ENCODE data around the gene STX4. TPM values are rescaled to one million over a fixed set of nuclear protein-coding genes. Genes with fewer than 3 reads are reported as not detected.

Gene STX4
- total RNA-seq, 2 donors from 2014 or later, result 85.1 to 92.0 TPM

Other genes with a start within 250 kb of the STX4 start
- 1 to 10 TPM in 1 of 2 donors, under 1 TPM in 1; 0.98 to 3.8 TPM for gene ZNF629, start 246.4 kb upstream of the STX4 start, total RNA-seq
- gene BCL7C, start 139.5 kb upstream of the STX4 start, total RNA-seq, result 10 to 100 TPM; 35.3 to 65.0 TPM
- under 1 TPM; 0.17 to 0.36 TPM for gene CTF1, start 136.9 kb upstream of the STX4 start, total RNA-seq
- 10 to 100 TPM; 22.8 to 42.0 TPM for gene FBXL19, start 110.0 kb upstream of the STX4 start, total RNA-seq
- gene ORAI3, start 84.5 kb upstream of the STX4 start, total RNA-seq, result 10 to 100 TPM in 1 of 2 donors, 1 to 10 TPM in 1; 7.4 to 16.8 TPM
- gene SETD1A, start 75.8 kb upstream of the STX4 start, total RNA-seq, result 10 to 100 TPM; 27.5 to 40.0 TPM
- gene HSD3B7, start 48.4 kb upstream of the STX4 start, total RNA-seq, result 1 to 10 TPM; 2.3 to 5.3 TPM
- under 1 TPM; 0.05 to 0.50 TPM for gene STX1B, start 22.9 kb upstream of the STX4 start, total RNA-seq
- gene ZNF668, start 40.7 kb downstream of the STX4 start, total RNA-seq, result 10 to 100 TPM; 16.4 to 30.5 TPM
- gene ZNF646, start 40.9 kb downstream of the STX4 start, total RNA-seq, result 10 to 100 TPM; 25.8 to 26.3 TPM
- gene PRSS53, start 55.4 kb downstream of the STX4 start, total RNA-seq, result 1 to 10 TPM; 4.1 to 5.1 TPM
- 10 to 100 TPM; 65.2 to 84.6 TPM for gene VKORC1, start 61.2 kb downstream of the STX4 start, total RNA-seq
- gene BCKDK, start 74.8 kb downstream of the STX4 start, total RNA-seq, result 10 to 100 TPM; 42.7 to 43.1 TPM
- gene KAT8, start 84.1 kb downstream of the STX4 start, total RNA-seq, result 10 to 100 TPM; 39.5 to 67.3 TPM
- gene PRSS8, start 102.2 kb downstream of the STX4 start, total RNA-seq, result not detected
- 1 to 10 TPM in 1 of 2 donors, not detected in 1; 1.5 TPM for gene PRSS36, start 116.5 kb downstream of the STX4 start, total RNA-seq
- 100 to 1,000 TPM; 625 to 840 TPM for gene FUS, start 146.6 kb downstream of the STX4 start, total RNA-seq
- gene PYCARD, start 169.2 kb downstream of the STX4 start, total RNA-seq, result 10 to 100 TPM; 23.1 to 29.8 TPM
- under 1 TPM in 1 of 2 donors, not detected in 1; 0.06 TPM for gene TRIM72, start 180.6 kb downstream of the STX4 start, total RNA-seq
- not detected for gene PYDC1, start 183.6 kb downstream of the STX4 start, total RNA-seq
- 10 to 100 TPM; 63.9 to 77.8 TPM for gene ITGAM, start 226.4 kb downstream of the STX4 start, total RNA-seq

All from natural killer cell treated with Interleukin-12 subunit alpha and Interleukin-12 subunit beta and Interleukin-15 and Interleukin-18, amount 100 ng/mL, for 72 hours (primary cell).